HL-60 (cell line): ENCODE data around the gene ETFA.

Experiments
- DNase-seq, 2 experiments: peaks; one replicate each; pipeline ENCODE4 v3.0.0-alpha.2; 2010 to 2020; ENCODE audit warnings: low read depth in 1 of 2, low spot score in 1 of 2
- H3K27ac ChIP-seq: fragments of 250-450 bp; sonication (Bioruptor Pico); replicated peaks from 2 replicates; pipeline ENCODE4 v1.5.1; 2020; ENCODE audit warnings: mild to moderate bottlenecking, moderate library complexity
- H3K27me3 ChIP-seq: fragments of 250-450 bp; sonication (Bioruptor Pico); 2 replicates; pipeline ENCODE4 v1.5.1; 2021; ENCODE audit warnings: mild to moderate bottlenecking, moderate library complexity; ENCODE audit not compliant: insufficient read depth, poor library complexity, severe bottlenecking
- H3K4me3 ChIP-seq: replicated peaks from 2 replicates; pipeline ENCODE4 v1.5.1; 2011; ENCODE audit warnings: mild to moderate bottlenecking, control low read depth, low read length; ENCODE audit not compliant: insufficient read depth
- CTCF ChIP-seq: IDR thresholded peaks from one replicate; pipeline ENCODE4 v1.5.1; 2011; ENCODE audit warnings: low read length, control low read depth, inconsistent platforms; ENCODE audit not compliant: insufficient read depth
- GABPA ChIP-seq: IDR thresholded peaks from 2 replicates; pipeline ENCODE4 v1.6.1; 2012; ENCODE audit warnings: low read depth
- POLR2AphosphoS5 ChIP-seq: IDR thresholded peaks from 2 replicates; pipeline ENCODE4 v1.6.1; 2012; ENCODE audit warnings: low read depth
- REST ChIP-seq: IDR thresholded peaks from 2 replicates; pipeline ENCODE4 v1.6.1; 2012; ENCODE audit warnings: low read depth; ENCODE audit not compliant: insufficient replicate concordance
- SPI1 ChIP-seq: IDR thresholded peaks from 2 replicates; pipeline ENCODE4 v1.6.1; 2012; ENCODE audit warnings: low read depth, mild to moderate bottlenecking, borderline replicate concordance

The ETFA gene

GRCh38 chr15:76179023-76179422 is 132.2 kb downstream of the ETFA start:
- TF ChIP-seq SPI1 (no peak), POLR2AphosphoS5 (no peak), CTCF (no peak), REST (no peak), GABPA (no peak)
- Histone ChIP-seq H3K4me3 (no peak overlapping the region), H3K27ac (no peak overlapping the region), H3K27me3 (no peaks in the 10 kb centered on the region)
- no peak for DNase-seq

GRCh38 chr15:76178296-76179000 is 132.8 kb downstream of the ETFA start:
- no peak overlapping the region for H3K4me3 ChIP-seq
- no peaks in the 10 kb centered on the region for H3K27me3 ChIP-seq
- TF ChIP-seq SPI1 (no peak), GABPA (no peak), POLR2AphosphoS5 (no peak)
- DNase-seq, result no peak
- no peak overlapping the region for H3K27ac ChIP-seq

- no peak overlapping the region for H3K4me3 ChIP-seq
- no peak for DNase-seq
- TF ChIP-seq SPI1 (no peak), REST (no peak), POLR2AphosphoS5 (no peak), CTCF (no peak), GABPA (no peak)
- no peaks in the 10 kb centered on the region for H3K27me3 ChIP-seq
- H3K27ac ChIP-seq, result no peak overlapping the region
Observed at GRCh38 chr15:76177491-76178040, 133.7 kb downstream of the ETFA start.

- H3K27ac ChIP-seq, result no peak overlapping the region
- no peak for TF ChIP-seq POLR2AphosphoS5
- no peak for TF ChIP-seq SPI1
- TF ChIP-seq GABPA, result no peak
- TF ChIP-seq CTCF, result no peak
- TF ChIP-seq REST, result no peak
- no peaks in the 10 kb centered on the region for H3K27me3 ChIP-seq
- DNase-seq, result no peak
- H3K4me3 ChIP-seq, result no peak overlapping the region
Observed at GRCh38 chr15:76176487-76177085, 134.7 kb downstream of the ETFA start.
